Erythroblast (primary cell): ENCODE data around the gene CRYGA.
"Not testable (repeated sequence)": the region's sequence is repeated elsewhere in the genome, so short reads cannot be mapped to it uniquely, and the experiment has no call there.

Experiments used
- GATA1 ChIP-seq: IDR thresholded peaks from 2 replicates; pipeline ENCODE4 v1.6.1; 2011; ENCODE audit warnings: low read depth, mild to moderate bottlenecking, control low read depth, low read length, moderate library complexity
- POLR2A ChIP-seq: IDR thresholded peaks from 2 replicates; pipeline ENCODE4 v1.6.1; 2011; ENCODE audit warnings: mild to moderate bottlenecking, low read length

- TF ChIP-seq POLR2A, GATA1: not testable (repeated sequence)
Measured at GRCh38 chr2:208124013-208124715, 39.2 kb downstream of the CRYGA start, which contains the start of gene CRYGD.
